Skeletal muscle satellite cell (primary cell): ENCODE measurements around the gene SHROOM1.

Experiments
- H3K27me3 ChIP-seq: 2 replicates; pipeline ENCODE4 v1.7.0; 2013; ENCODE audit warnings: low read length; ENCODE audit not compliant: control insufficient read depth, insufficient read depth
- H3K36me3 ChIP-seq: 2 replicates; pipeline ENCODE4 v1.7.0; 2013; ENCODE audit warnings: mild to moderate bottlenecking, control low read depth, low read length; ENCODE audit not compliant: insufficient read depth
- H3K4me1 ChIP-seq: 2 replicates; pipeline ENCODE4 v1.7.0; 2013; ENCODE audit warnings: low read length; ENCODE audit not compliant: control insufficient read depth, insufficient read depth
- H3K4me2 ChIP-seq: 2 replicates; pipeline ENCODE4 v1.7.0; 2013; ENCODE audit warnings: mild to moderate bottlenecking, low read length
- H3K4me3 ChIP-seq: 2 replicates; pipeline ENCODE4 v1.7.0; 2013; ENCODE audit warnings: low read length
- H3K9ac ChIP-seq: 2 replicates; pipeline ENCODE4 v1.7.0; 2013; ENCODE audit warnings: mild to moderate bottlenecking, low read depth, low read length, moderate library complexity
- H3K9me3 ChIP-seq: replicated peaks from 2 replicates; pipeline ENCODE4 v1.7.0; 2013; ENCODE audit warnings: mild to moderate bottlenecking, control low read depth, low read length

The SHROOM1 gene

GRCh38 chr5:132802044-132802684 is 28.3 kb downstream of the SHROOM1 start:
- H3K4me1 ChIP-seq = no peaks in the 10 kb centered on the region

GRCh38 chr5:132800545-132800944 is 29.9 kb downstream of the SHROOM1 start:
- H3K9ac ChIP-seq = no peak overlapping the region
- no peaks in the 10 kb centered on the region for H3K36me3 ChIP-seq
- H3K27me3 ChIP-seq = peaks cover 45% of the 10 kb centered on the region

More at GRCh38 chr5:132802044-132802684, 28.3 kb downstream of the SHROOM1 start:
- Histone ChIP-seq H3K9ac (no peak overlapping the region), H3K9me3 (no peaks in the 10 kb centered on the region), H3K4me2 (no peak overlapping the region), H3K4me3 (no peak overlapping the region), H3K27me3 (peaks cover 36% of the 10 kb centered on the region), H3K36me3 (no peaks in the 10 kb centered on the region)

GRCh38 chr5:132799392-132799791 is 31.1 kb downstream of the SHROOM1 start:
- no peak overlapping the region for H3K4me3 ChIP-seq
- peaks cover 55% of the 10 kb centered on the region for H3K27me3 ChIP-seq
- H3K4me2 ChIP-seq = no peak overlapping the region
- H3K4me1 ChIP-seq = no peaks in the 10 kb centered on the region
- H3K9me3 ChIP-seq = no peaks in the 10 kb centered on the region
- H3K36me3 ChIP-seq = no peaks in the 10 kb centered on the region
- no peak overlapping the region for H3K9ac ChIP-seq

More at GRCh38 chr5:132800545-132800944, 29.9 kb downstream of the SHROOM1 start:
- H3K4me1 ChIP-seq = no peaks in the 10 kb centered on the region
- no peak overlapping the region for H3K4me2 ChIP-seq
- no peaks in the 10 kb centered on the region for H3K9me3 ChIP-seq
- H3K4me3 ChIP-seq = no peak overlapping the region

- H3K36me3 ChIP-seq = no peaks in the 10 kb centered on the region
- H3K9me3 ChIP-seq = no peaks in the 10 kb centered on the region
- peaks cover 60% of the 10 kb centered on the region for H3K27me3 ChIP-seq
- no peak overlapping the region for H3K4me3 ChIP-seq
- H3K4me2 ChIP-seq = no peak overlapping the region
- H3K9ac ChIP-seq = no peak overlapping the region
- no peaks in the 10 kb centered on the region for H3K4me1 ChIP-seq
Observed at GRCh38 chr5:132797651-132798050, 32.8 kb downstream of the SHROOM1 start.

GRCh38 chr5:132791026-132791425 is 39.4 kb downstream of the SHROOM1 start:
- Histone ChIP-seq H3K9me3 (no peaks in the 10 kb centered on the region), H3K4me2 (no peak overlapping the region), H3K36me3 (no peaks in the 10 kb centered on the region), H3K9ac (no peak overlapping the region), H3K27me3 (peaks cover 25% of the 10 kb centered on the region), H3K4me3 (no peak overlapping the region), H3K4me1 (peaks cover 8% of the 10 kb centered on the region)

GRCh38 chr5:132790201-132790865 is 40.1 kb downstream of the SHROOM1 start:
- Histone ChIP-seq H3K4me3 (no peak overlapping the region), H3K4me2 (no peak overlapping the region), H3K9me3 (no peaks in the 10 kb centered on the region), H3K36me3 (no peaks in the 10 kb centered on the region), H3K4me1 (peaks cover 8% of the 10 kb centered on the region), H3K9ac (no peak overlapping the region), H3K27me3 (peaks cover 23% of the 10 kb centered on the region)

- Histone ChIP-seq H3K27me3 (peaks cover 14% of the 10 kb centered on the region), H3K9me3 (no peaks in the 10 kb centered on the region), H3K4me3 (no peak overlapping the region), H3K4me2 (no peak overlapping the region), H3K9ac (no peak overlapping the region), H3K4me1 (peaks cover 8% of the 10 kb centered on the region), H3K36me3 (no peaks in the 10 kb centered on the region)
Observed at GRCh38 chr5:132788990-132789886, 41.2 kb downstream of the SHROOM1 start.

- H3K4me2 ChIP-seq = no peak overlapping the region
- no peak overlapping the region for H3K9ac ChIP-seq
- H3K36me3 ChIP-seq = no peaks in the 10 kb centered on the region
- H3K9me3 ChIP-seq = no peaks in the 10 kb centered on the region
- peaks cover 13% of the 10 kb centered on the region for H3K27me3 ChIP-seq
- peaks cover 8% of the 10 kb centered on the region for H3K4me1 ChIP-seq
- no peak overlapping the region for H3K4me3 ChIP-seq
Observed at GRCh38 chr5:132788508-132788907, 41.9 kb downstream of the SHROOM1 start.

- no peak overlapping the region for H3K9ac ChIP-seq
- H3K4me1 ChIP-seq = peaks cover 13% of the 10 kb centered on the region
- no peaks in the 10 kb centered on the region for H3K9me3 ChIP-seq
- no peaks in the 10 kb centered on the region for H3K36me3 ChIP-seq
- H3K4me2 ChIP-seq = no peak overlapping the region
- H3K27me3 ChIP-seq = no peaks in the 10 kb centered on the region
- no peak overlapping the region for H3K4me3 ChIP-seq
Observed at GRCh38 chr5:132787076-132787475, 43.4 kb downstream of the SHROOM1 start.

- H3K4me1 ChIP-seq = peaks cover 17% of the 10 kb centered on the region
Observed at GRCh38 chr5:132785864-132786263, 44.6 kb downstream of the SHROOM1 start.

GRCh38 chr5:132785365-132785764 is 45.1 kb downstream of the SHROOM1 start:
- H3K36me3 ChIP-seq = no peaks in the 10 kb centered on the region
- H3K9ac ChIP-seq = no peak overlapping the region
- peaks cover 17% of the 10 kb centered on the region for H3K4me1 ChIP-seq
- no peak overlapping the region for H3K4me3 ChIP-seq
- H3K27me3 ChIP-seq = no peaks in the 10 kb centered on the region
- H3K4me2 ChIP-seq = no peak overlapping the region
- no peaks in the 10 kb centered on the region for H3K9me3 ChIP-seq

More at GRCh38 chr5:132785864-132786263, 44.6 kb downstream of the SHROOM1 start:
- no peak overlapping the region for H3K4me3 ChIP-seq
- H3K27me3 ChIP-seq = no peaks in the 10 kb centered on the region
- no peak overlapping the region for H3K9ac ChIP-seq
- no peak overlapping the region for H3K4me2 ChIP-seq
- no peaks in the 10 kb centered on the region for H3K9me3 ChIP-seq
- no peaks in the 10 kb centered on the region for H3K36me3 ChIP-seq
